ENCODE measurements around the gene CABLES2.

- TF ChIP-seq, protein P1, sequence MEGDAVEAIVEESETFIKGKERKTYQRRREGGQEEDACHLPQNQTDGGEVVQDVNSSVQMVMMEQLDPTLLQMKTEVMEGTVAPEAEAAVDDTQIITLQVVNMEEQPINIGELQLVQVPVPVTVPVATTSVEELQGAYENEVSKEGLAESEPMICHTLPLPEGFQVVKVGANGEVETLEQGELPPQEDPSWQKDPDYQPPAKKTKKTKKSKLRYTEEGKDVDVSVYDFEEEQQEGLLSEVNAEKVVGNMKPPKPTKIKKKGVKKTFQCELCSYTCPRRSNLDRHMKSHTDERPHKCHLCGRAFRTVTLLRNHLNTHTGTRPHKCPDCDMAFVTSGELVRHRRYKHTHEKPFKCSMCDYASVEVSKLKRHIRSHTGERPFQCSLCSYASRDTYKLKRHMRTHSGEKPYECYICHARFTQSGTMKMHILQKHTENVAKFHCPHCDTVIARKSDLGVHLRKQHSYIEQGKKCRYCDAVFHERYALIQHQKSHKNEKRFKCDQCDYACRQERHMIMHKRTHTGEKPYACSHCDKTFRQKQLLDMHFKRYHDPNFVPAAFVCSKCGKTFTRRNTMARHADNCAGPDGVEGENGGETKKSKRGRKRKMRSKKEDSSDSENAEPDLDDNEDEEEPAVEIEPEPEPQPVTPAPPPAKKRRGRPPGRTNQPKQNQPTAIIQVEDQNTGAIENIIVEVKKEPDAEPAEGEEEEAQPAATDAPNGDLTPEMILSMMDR (IDR thresholded peaks at IDR 0.05), result no peak
- TF ChIP-seq POLR2A (IDR thresholded peaks at IDR 0.05), result no peak
These were observed 15.0 kb downstream of the CABLES2 start for GRCh38 chr20:62392077-62392418.
